Neuronal stem cell (in vitro differentiated cells): ENCODE data around the gene TMEM121.

Experiments used
- DNase-seq: peaks from one replicate; pipeline ENCODE4 v3.0.0-alpha.2; 2013; ENCODE audit warnings: low spot score
- H2AFZ ChIP-seq: one replicate; pipeline ENCODE4 v1.6.1; 2013; ENCODE audit warnings: mild to moderate bottlenecking, low read length, inconsistent platforms
- H2AK5ac ChIP-seq: 2 replicates; pipeline ENCODE4 v1.6.1; 2013; ENCODE audit warnings: low read depth, mild to moderate bottlenecking, inconsistent platforms, low read length, moderate library complexity, mixed read lengths
- H2BK120ac ChIP-seq: 2 replicates; pipeline ENCODE4 v1.6.1; 2013; ENCODE audit warnings: low read depth, mild to moderate bottlenecking, inconsistent platforms, low read length, moderate library complexity, mixed read lengths
- H2BK12ac ChIP-seq: one replicate; pipeline ENCODE4 v1.6.1; 2013; ENCODE audit warnings: low read length, inconsistent platforms
- H2BK15ac ChIP-seq: 2 replicates; pipeline ENCODE4 v1.6.1; 2013; ENCODE audit warnings: mild to moderate bottlenecking, low read length, inconsistent platforms, mixed read lengths
- H2BK5ac ChIP-seq: one replicate; pipeline ENCODE4 v1.6.1; 2013; ENCODE audit warnings: inconsistent platforms, mild to moderate bottlenecking, low read length, moderate library complexity
- H3K14ac ChIP-seq: one replicate; pipeline ENCODE4 v1.6.1; 2013; ENCODE audit warnings: low read length, inconsistent platforms
- H3K18ac ChIP-seq: 2 replicates; pipeline ENCODE4 v1.6.1; 2013; ENCODE audit warnings: low read length, inconsistent platforms
- H3K23ac ChIP-seq: 2 replicates; pipeline ENCODE4 v1.6.1; 2013; ENCODE audit warnings: low read depth, mild to moderate bottlenecking, mixed read lengths, low read length, inconsistent platforms; ENCODE audit not compliant: poor library complexity
- H3K27ac ChIP-seq: replicated peaks from 3 replicates; pipeline ENCODE4 v1.5.1; 2013; ENCODE audit warnings: low read length, inconsistent platforms
- H3K27me3 ChIP-seq, 3 experiments: 2 replicates each; pipeline ENCODE4 v1.6.1; 2013; ENCODE audit warnings: low read length in 3 of 3, mild to moderate bottlenecking in 2 of 3, inconsistent platforms in 1 of 3, low read depth in 1 of 3, mixed read lengths in 1 of 3, moderate library complexity in 1 of 3; ENCODE audit not compliant: control insufficient read depth in 3 of 3, insufficient read depth in 3 of 3
- H3K36me3 ChIP-seq, 2 donors: replicated peaks in 1 of 2; 2 replicates each; pipeline ENCODE4 v1.6.1; 2013; ENCODE audit warnings: low read length in 2 of 2; ENCODE audit not compliant: control insufficient read depth in 2 of 2, insufficient read depth in 2 of 2
- H3K4ac ChIP-seq: 2 replicates; pipeline ENCODE4 v1.6.1; 2013; ENCODE audit warnings: inconsistent platforms, mild to moderate bottlenecking, low read length, moderate library complexity
- H3K4me1 ChIP-seq, 2 donors: 1 replicate in 1 of 2; 2 replicates in 1 of 2; pipeline ENCODE4 v1.6.1; 2013; ENCODE audit warnings: low read length in 2 of 2, low read depth in 1 of 2; ENCODE audit not compliant: control insufficient read depth in 2 of 2, insufficient read depth in 1 of 2
- H3K4me2 ChIP-seq: one replicate; pipeline ENCODE4 v1.6.1; 2013; ENCODE audit warnings: mild to moderate bottlenecking, low read length, inconsistent platforms; ENCODE audit not compliant: insufficient read depth, poor library complexity, severe bottlenecking
- H3K4me3 ChIP-seq, 2 donors: 2 replicates each; pipeline ENCODE4 v1.5.1; 2013; ENCODE audit warnings: low read length in 2 of 2, mild to moderate bottlenecking in 2 of 2, inconsistent platforms in 1 of 2, moderate library complexity in 1 of 2
- H3K79me1 ChIP-seq: one replicate; pipeline ENCODE4 v1.6.1; 2013; ENCODE audit warnings: low read depth, mild to moderate bottlenecking, inconsistent platforms, low read length, moderate library complexity
- H3K9ac ChIP-seq: one replicate; pipeline ENCODE4 v1.6.1; 2013; ENCODE audit warnings: mild to moderate bottlenecking, low read depth, low read length, inconsistent platforms; ENCODE audit not compliant: poor library complexity
- H3K9me3 ChIP-seq, 2 donors: replicated peaks in 1 of 2; 2 replicates each; pipeline versions ENCODE3 to v1.6.1; 2013; ENCODE audit warnings: low read length in 2 of 2, mild to moderate bottlenecking in 2 of 2, inconsistent platforms in 1 of 2, low read depth in 1 of 2, mixed read lengths in 1 of 2, moderate library complexity in 1 of 2; ENCODE audit not compliant: control insufficient read depth in 2 of 2, insufficient read depth in 1 of 2
- H4K8ac ChIP-seq: one replicate; pipeline ENCODE4 v1.6.1; 2013; ENCODE audit warnings: low read depth, mild to moderate bottlenecking, inconsistent platforms, low read length, moderate library complexity
- H4K91ac ChIP-seq: one replicate; pipeline ENCODE4 v1.6.1; 2013; ENCODE audit warnings: low read length, low read depth, mild to moderate bottlenecking, inconsistent platforms; ENCODE audit not compliant: poor library complexity
- WGBS, 2 donors: extraction: QIAGEN DNeasy Blood & Tissue Kit; methylation state at CpG; one replicate each; pipeline ENCODE4 v1.1.7; 2013; ENCODE audit warnings: missing lambda C conversion rate in 2 of 2, mixed read lengths in 1 of 2; ENCODE audit not compliant: insufficient read length in 2 of 2, insufficient replicate concordance in 1 of 2; ENCODE audit errors: extremely low coverage in 2 of 2; 5-methylcytosine and 5-hydroxymethylcytosine counted together

TMEM121 gene

GRCh38 chr14:105487449-105487985 is 38.9 kb upstream of the TMEM121 start:
- no peak for DNase-seq
- Histone ChIP-seq H4K91ac (peak overlapping the region; percentile 1), H3K4me1 (peaks cover 47 to 52% of the 10 kb centered on the region in 2 donors), H3K9me3 (no peaks in the 10 kb centered on the region), H3K27me3 (peaks cover 0 to 20% (median 4%) of the 10 kb centered on the region in 3 experiments), H3K27ac (no peak overlapping the region), H3K79me1 (peaks cover 12% of the 10 kb centered on the region), H3K4me3 (peak overlapping the region; percentile 8 to 76), H3K4ac (peak overlapping the region; percentile 95), H2AFZ (peak overlapping the region; percentile 24), H2AK5ac (peak overlapping the region; percentile 95), H2BK12ac (peak overlapping the region; percentile 84), H3K4me2 (peak overlapping the region; percentile 73), H3K23ac (peak overlapping the region; percentile 85), H2BK15ac (peak overlapping the region; percentile 99), H2BK120ac (peak overlapping the region; percentile 63), H3K9ac (peak overlapping the region; percentile 89), H3K18ac (peak overlapping the region; percentile 97), H3K14ac (peak overlapping the region; percentile 99), H4K8ac (peak overlapping the region; percentile 23), H2BK5ac (peak overlapping the region; percentile 85), H3K36me3 (peaks cover 2 to 3% of the 10 kb centered on the region in 2 donors)
- WGBS, 2 donors: no CpG with 5 or more reads among the region's 48 CpGs

- H2AFZ ChIP-seq: no peak overlapping the region
These were observed 38.2 kb upstream of the TMEM121 start for GRCh38 chr14:105487986-105488777.

GRCh38 chr14:105488781-105489541 is 37.4 kb upstream of the TMEM121 start:
- Histone ChIP-seq H3K9ac (no peak overlapping the region), H2BK12ac (peak overlapping the region; percentile 99), H3K36me3 (peaks cover 2 to 8% of the 10 kb centered on the region in 2 donors), H3K4me2 (peak overlapping the region; percentile 98), H3K14ac (no peak overlapping the region), H4K8ac (no peak overlapping the region), H3K18ac (peak overlapping the region; percentile 93), H3K9me3 (no peaks in the 10 kb centered on the region), H2AK5ac (peak overlapping the region; percentile 87), H3K4me1 (peaks cover 38% of the 10 kb centered on the region in 2 donors), H2BK15ac (peak overlapping the region; percentile 99), H3K4me3 (peak overlapping the region; percentile 68 to 83), H3K27ac (peak overlapping the region; percentile 96), H2BK120ac (peak overlapping the region; percentile 63), H3K4ac (peak overlapping the region; percentile 85), H2AFZ (peak overlapping the region; percentile 98), H4K91ac (peak overlapping the region; percentile 69), H3K27me3 (peaks cover 0 to 20% (median 4%) of the 10 kb centered on the region in 3 experiments), H3K23ac (peak overlapping the region; percentile 8), H3K79me1 (peaks cover 14% of the 10 kb centered on the region), H2BK5ac (peak overlapping the region; percentile 96)
- WGBS, 2 donors: no CpG with 5 or more reads among the region's 20 CpGs
- DNase-seq: no peak

More at GRCh38 chr14:105487986-105488777, 38.2 kb upstream of the TMEM121 start:
- Histone ChIP-seq H3K9me3 (no peaks in the 10 kb centered on the region), H4K91ac (peak overlapping the region; percentile 69), H3K4me2 (peak overlapping the region; percentile 73), H3K23ac (peak overlapping the region; percentile 80), H3K4me3 (peak overlapping the region in 1 of 2 donors; percentile 21), H2BK12ac (peak overlapping the region; percentile 99), H3K27ac (peak overlapping the region; percentile 77), H3K14ac (peak overlapping the region; percentile 99), H3K9ac (peak overlapping the region; percentile 32), H2BK120ac (peak overlapping the region; percentile 63), H3K4me1 (peaks cover 44 to 45% of the 10 kb centered on the region in 2 donors), H2BK5ac (peak overlapping the region; percentile 85), H3K79me1 (peaks cover 12% of the 10 kb centered on the region), H3K4ac (peak overlapping the region; percentile 19), H3K27me3 (peaks cover 0 to 20% (median 4%) of the 10 kb centered on the region in 3 experiments), H3K36me3 (peaks cover 2 to 7% of the 10 kb centered on the region in 2 donors), H3K18ac (peak overlapping the region; percentile 93), H2BK15ac (peak overlapping the region; percentile 99), H4K8ac (peak overlapping the region; percentile 65), H2AK5ac (peak overlapping the region; percentile 87)
- DNase-seq: no peak
- WGBS, 2 donors: no CpG with 5 or more reads among the region's 26 CpGs
